DND-41 (cell line): Measurements from ENCODE around the gene ISY1.
A peak's percentile ranks its signal among the peaks of the same experiment; 100 is the strongest.
"Not testable (repeated sequence)": the region's sequence is repeated elsewhere in the genome, so short reads cannot be mapped to it uniquely, and the experiment has no call there.

Experiments
- ATAC-seq: fragments of 200-7000 bp; cut with Tn5 transposase; 3 replicates; pipeline ENCODE4 v1.9.1; 2021; ENCODE audit warnings: low read depth; ENCODE audit not compliant: insufficient read depth
- DNase-seq: peaks from one replicate; pipeline ENCODE4 v3.0.0-alpha.2; 2020
- H2AFZ ChIP-seq: 2 replicates; pipeline ENCODE4 v1.6.0; 2012; ENCODE audit warnings: low read depth, low read length
- H3K27ac ChIP-seq: 2 replicates; pipeline ENCODE4 v1.5.1; 2012; ENCODE audit warnings: low read length, inconsistent platforms
- H3K27me3 ChIP-seq: fragments of 200-600 bp; sonication (generic); 2 replicates; pipeline ENCODE4 v1.6.0; 2012; ENCODE audit warnings: low read length, mild to moderate bottlenecking, inconsistent platforms; ENCODE audit not compliant: insufficient read depth, poor library complexity
- H3K36me3 ChIP-seq: 2 replicates; pipeline ENCODE4 v1.5.1; 2012; ENCODE audit warnings: low read length, inconsistent platforms; ENCODE audit not compliant: insufficient read depth
- H3K4me1 ChIP-seq: 2 replicates; pipeline ENCODE4 v1.5.1; 2012; ENCODE audit warnings: mild to moderate bottlenecking, low read length; ENCODE audit not compliant: insufficient read depth
- H3K4me2 ChIP-seq: 2 replicates; pipeline ENCODE4 v1.6.0; 2012; ENCODE audit warnings: mild to moderate bottlenecking, moderate library complexity, low read length, inconsistent platforms; ENCODE audit not compliant: insufficient read depth
- H3K4me3 ChIP-seq, 2 experiments: fragments of 200-600 bp in 1 of 2; shearing (Covaris generic) in 1 of 2; 2 replicates each; pipeline ENCODE4 v1.5.1; 2012 to 2016; ENCODE audit warnings: inconsistent platforms in 2 of 2, low read length in 2 of 2, mild to moderate bottlenecking in 2 of 2, low read depth in 1 of 2, moderate library complexity in 1 of 2
- H3K79me2 ChIP-seq: 2 replicates; pipeline ENCODE4 v1.6.0; 2012; ENCODE audit warnings: low read length, inconsistent platforms; ENCODE audit not compliant: insufficient read depth
- H3K9ac ChIP-seq: 2 replicates; pipeline ENCODE4 v1.6.0; 2012; ENCODE audit warnings: low read depth, mild to moderate bottlenecking, inconsistent platforms, low read length, moderate library complexity
- H3K9me3 ChIP-seq: 2 replicates; pipeline ENCODE4 v1.5.1; 2012; ENCODE audit warnings: low read length, moderate library complexity, mild to moderate bottlenecking, inconsistent platforms; ENCODE audit not compliant: insufficient read depth, severe bottlenecking
- H4K20me1 ChIP-seq: 2 replicates; pipeline ENCODE4 v1.6.0; 2012; ENCODE audit warnings: low read length; ENCODE audit not compliant: insufficient read depth
- CTCF ChIP-seq: IDR thresholded peaks from 2 replicates; pipeline ENCODE4 v1.5.1; 2012; ENCODE audit warnings: borderline replicate concordance, low read length, moderate library complexity, mild to moderate bottlenecking; ENCODE audit not compliant: poor library complexity, severe bottlenecking; ENCODE audit errors: extremely low read depth
- EZH2 ChIP-seq: IDR thresholded peaks from 3 replicates; pipeline ENCODE4 v1.6.1; 2012; ENCODE audit warnings: borderline replicate concordance, low read depth, mild to moderate bottlenecking, moderate library complexity, low read length, inconsistent platforms; ENCODE audit not compliant: severe bottlenecking

The ISY1 gene

GRCh38 chr3:129101370-129102138 is 59.3 kb downstream of the ISY1 start:
- Histone ChIP-seq H3K79me2 (peaks cover 60% of the 10 kb centered on the region), H3K4me1 (no peaks in the 10 kb centered on the region), H4K20me1 (peaks cover 26% of the 10 kb centered on the region), H3K27ac (0 out of 2 replicates have a peak overlapping the region, but pooled peaks have one; percentile 11), H3K9me3 (no peaks in the 10 kb centered on the region), H2AFZ (no peak overlapping the region), H3K27me3 (no peaks in the 10 kb centered on the region), H3K4me3 (no peak overlapping the region), H3K36me3 (peaks cover 22% of the 10 kb centered on the region), H3K9ac (no peak overlapping the region), H3K4me2 (no peak overlapping the region)
- TF ChIP-seq EZH2, result no peak
- TF ChIP-seq CTCF, result no peak
- ATAC-seq (no peak), DNase-seq (no peak)

GRCh38 chr3:129100274-129100673 is 60.6 kb downstream of the ISY1 start:
- Histone ChIP-seq H3K9me3 (no peaks in the 10 kb centered on the region), H3K27me3 (no peaks in the 10 kb centered on the region), H3K4me1 (no peaks in the 10 kb centered on the region), H3K9ac (no peak overlapping the region), H3K36me3 (peaks cover 21% of the 10 kb centered on the region), H4K20me1 (peaks cover 24% of the 10 kb centered on the region), H3K4me3 (no peak overlapping the region), H3K27ac (no peak overlapping the region), H3K4me2 (no peak overlapping the region), H2AFZ (no peak overlapping the region), H3K79me2 (peaks cover 56% of the 10 kb centered on the region)
- no peak for TF ChIP-seq CTCF
- no peak for TF ChIP-seq EZH2
- ATAC-seq (no peak), DNase-seq (no peak)

- H3K4me3 ChIP-seq, result no peak overlapping the region
- H3K4me1 ChIP-seq, result no peaks in the 10 kb centered on the region
- H4K20me1 ChIP-seq, result peaks cover 10% of the 10 kb centered on the region
- no peak overlapping the region for H3K4me2 ChIP-seq
- TF ChIP-seq EZH2, result no peak
- no peak for TF ChIP-seq CTCF
- peaks cover 50% of the 10 kb centered on the region for H3K36me3 ChIP-seq
- H2AFZ ChIP-seq, result no peak overlapping the region
- ATAC-seq (no peak), DNase-seq (no peak)
- H3K79me2 ChIP-seq, result peaks cover 22% of the 10 kb centered on the region
- H3K27me3 ChIP-seq, result no peaks in the 10 kb centered on the region
- no peak overlapping the region for H3K9ac ChIP-seq
- no peak overlapping the region for H3K27ac ChIP-seq
- H3K9me3 ChIP-seq, result no peaks in the 10 kb centered on the region
Measured at GRCh38 chr3:129095285-129095684, 65.6 kb downstream of the ISY1 start.

GRCh38 chr3:129088312-129088711 is 72.6 kb downstream of the ISY1 start:
- not testable (repeated sequence) for ATAC-seq, H3K4me1 ChIP-seq, H4K20me1 ChIP-seq, H3K79me2 ChIP-seq, H2AFZ ChIP-seq, H3K9me3 ChIP-seq, H3K27me3 ChIP-seq, H3K4me2 ChIP-seq, H3K4me3 ChIP-seq, H3K27ac ChIP-seq, DNase-seq, H3K9ac ChIP-seq
- H3K36me3 ChIP-seq, result peaks cover 17% of the 10 kb centered on the region

- not testable (repeated sequence) for H3K27me3 ChIP-seq, H3K9ac ChIP-seq, DNase-seq, H4K20me1 ChIP-seq, H3K79me2 ChIP-seq, H3K4me2 ChIP-seq, H2AFZ ChIP-seq, H3K27ac ChIP-seq, H3K4me3 ChIP-seq, H3K4me1 ChIP-seq, H3K9me3 ChIP-seq
- peak; percentile 57 for ATAC-seq
- peaks cover 13% of the 10 kb centered on the region for H3K36me3 ChIP-seq
Measured at GRCh38 chr3:129087904-129088303, 73.0 kb downstream of the ISY1 start.
